Lower leg skin (tissue), 4 donors: ENCODE data around the gene ST6GAL1. TPM values are rescaled to one million over a fixed set of nuclear protein-coding genes. Genes with fewer than 3 reads are reported as not detected.

Source experiments
- DNase-seq, 2 donors: peaks; one replicate each; pipeline ENCODE4 v3.0.0-alpha.2; 2019; ENCODE audit warnings: low spot score in 2 of 2
- H3K4me3 ChIP-seq: fragments of 200-600 bp; sonication (generic); 2 replicates; pipeline ENCODE4 v1.5.1; 2017; ENCODE audit warnings: mild to moderate bottlenecking, low read depth; ENCODE audit not compliant: poor library complexity, severe bottlenecking
- POLR2A ChIP-seq, 2 donors: fragments of 450-650 bp; IDR thresholded peaks; one replicate each; pipeline ENCODE4 v1.6.1; 2016 to 2017; ENCODE audit warnings: antibody characterized with exemption in 2 of 2, mild to moderate bottlenecking in 1 of 2, moderate library complexity in 1 of 2
- WGBS, 2 donors: methylation state at CpG; one replicate each; pipeline ENCODE4 v1.1.5; 2018; 5-methylcytosine and 5-hydroxymethylcytosine counted together
- intact Hi-C: fragments of 100-400 bp; cut with DNase I; formaldehyde crosslinking; loops from one replicate; pipeline ENCODE4 v1.15.0; 2023; ENCODE audit warnings: low total_unique reads
- total RNA-seq, 4 donors: library from RNA; depleted of rRNA; stranded (reverse); fragments of >200 nt; gene quantifications; one replicate each; pipeline ENCODE4 v1.1.0, GENCODE V29; 2016
- TF ChIP-seq, protein P1 (sequence below), 3 donors: fragments of 450-650 bp; IDR thresholded peaks; one replicate each; pipeline ENCODE4 v1.5.1; 2016; ENCODE audit warnings: antibody characterized with exemption in 3 of 3, mild to moderate bottlenecking in 3 of 3, moderate library complexity in 2 of 3

ST6GAL1 gene
- total RNA-seq, 4 donors from 2014 or later, result 12.8 to 44.5 (median 25.2) TPM

- DNase-seq, result no peak
- intact Hi-C loops, result no loop called here
- 93 to 94% methylated on average over 6 of the region's 6 CpGs for WGBS, 2 donors
- TF ChIP-seq, protein P1, sequence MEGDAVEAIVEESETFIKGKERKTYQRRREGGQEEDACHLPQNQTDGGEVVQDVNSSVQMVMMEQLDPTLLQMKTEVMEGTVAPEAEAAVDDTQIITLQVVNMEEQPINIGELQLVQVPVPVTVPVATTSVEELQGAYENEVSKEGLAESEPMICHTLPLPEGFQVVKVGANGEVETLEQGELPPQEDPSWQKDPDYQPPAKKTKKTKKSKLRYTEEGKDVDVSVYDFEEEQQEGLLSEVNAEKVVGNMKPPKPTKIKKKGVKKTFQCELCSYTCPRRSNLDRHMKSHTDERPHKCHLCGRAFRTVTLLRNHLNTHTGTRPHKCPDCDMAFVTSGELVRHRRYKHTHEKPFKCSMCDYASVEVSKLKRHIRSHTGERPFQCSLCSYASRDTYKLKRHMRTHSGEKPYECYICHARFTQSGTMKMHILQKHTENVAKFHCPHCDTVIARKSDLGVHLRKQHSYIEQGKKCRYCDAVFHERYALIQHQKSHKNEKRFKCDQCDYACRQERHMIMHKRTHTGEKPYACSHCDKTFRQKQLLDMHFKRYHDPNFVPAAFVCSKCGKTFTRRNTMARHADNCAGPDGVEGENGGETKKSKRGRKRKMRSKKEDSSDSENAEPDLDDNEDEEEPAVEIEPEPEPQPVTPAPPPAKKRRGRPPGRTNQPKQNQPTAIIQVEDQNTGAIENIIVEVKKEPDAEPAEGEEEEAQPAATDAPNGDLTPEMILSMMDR (IDR thresholded peaks at IDR 0.05), result no peak
- no peak for TF ChIP-seq POLR2A (IDR thresholded peaks at IDR 0.05)
- H3K4me3 ChIP-seq, result no peak overlapping the region
These were observed 146.0 kb downstream of the ST6GAL1 start for GRCh38 chr3:187076297-187076696.

- DNase-seq, result no peak
- WGBS, 2 donors, result 67 to 85% methylated on average over 3 of the region's 3 CpGs
- intact Hi-C loops, result no loop called here
- TF ChIP-seq, protein P1 (IDR thresholded peaks at IDR 0.05), result no peak
- H3K4me3 ChIP-seq, result no peak overlapping the region
These were observed 146.8 kb downstream of the ST6GAL1 start for GRCh38 chr3:187077085-187077484.

- H3K4me3 ChIP-seq, result no peak overlapping the region
- no peak for DNase-seq
- intact Hi-C loops, result no loop called here
- WGBS, 2 donors, result 94% methylated on average over 5 of the region's 5 CpGs
- TF ChIP-seq, protein P1 (IDR thresholded peaks at IDR 0.05), result no peak
- TF ChIP-seq POLR2A (IDR thresholded peaks at IDR 0.05), result no peak
These were observed 147.2 kb downstream of the ST6GAL1 start for GRCh38 chr3:187077537-187077936.

DNA sequence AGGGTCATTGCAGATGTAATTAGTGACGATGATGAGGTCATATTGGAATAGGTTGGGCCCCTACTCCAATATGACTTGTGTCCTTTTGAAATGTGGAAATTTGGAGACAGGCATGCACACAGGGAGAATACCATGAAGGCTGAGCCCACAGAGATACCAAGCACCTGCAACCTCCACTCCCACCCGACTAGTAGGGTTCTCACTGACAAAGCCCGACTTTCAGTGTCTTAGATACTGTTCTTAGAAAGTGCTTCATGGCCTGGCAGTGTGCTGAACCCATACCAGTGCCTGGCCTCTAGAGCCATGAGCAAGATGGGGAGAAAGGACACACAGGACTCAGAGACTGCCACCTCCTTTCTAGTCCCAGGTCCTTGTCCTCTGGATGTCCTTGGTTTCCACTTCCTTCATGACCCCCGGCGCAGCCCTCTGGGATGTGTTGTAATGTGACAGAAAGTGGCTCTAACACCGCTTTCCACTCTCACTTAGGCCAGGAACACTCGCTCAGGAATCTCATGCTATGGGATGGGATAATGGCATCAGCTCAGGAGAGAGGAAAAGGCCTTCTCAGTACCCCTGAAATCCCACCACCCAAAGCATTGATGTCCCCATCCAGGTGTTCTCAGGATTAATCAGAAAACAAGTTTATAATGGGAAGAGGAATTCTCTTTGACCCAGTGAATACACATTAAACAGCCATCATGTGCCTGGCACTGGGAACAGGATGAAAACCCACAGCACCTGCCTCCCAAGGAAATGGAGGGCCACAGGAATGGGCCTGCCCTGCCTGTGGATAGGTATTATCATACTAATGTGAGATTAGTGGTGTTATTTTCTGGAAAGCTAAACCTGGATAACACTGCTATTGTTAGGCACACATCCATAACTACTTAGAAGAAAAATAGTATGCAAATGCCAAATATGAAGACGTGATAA lies 149.0 kb downstream of the ST6GAL1 start:
- no peak for TF ChIP-seq POLR2A (IDR thresholded peaks at IDR 0.05)
- TF ChIP-seq, protein P1 (IDR thresholded peaks at IDR 0.05), result no peak
- 88 to 93% methylated on average over 8 of the region's 8 CpGs for WGBS, 2 donors
- DNase-seq, result no peak
- intact Hi-C loops, result no loop called here
- H3K4me3 ChIP-seq, result no peak overlapping the region

- WGBS, 2 donors, result 91 to 94% methylated on average over 13 of the region's 13 CpGs
- H3K4me3 ChIP-seq, result no peak overlapping the region
- intact Hi-C loops, result no loop called here
- DNase-seq, result no peak
- no peak for TF ChIP-seq POLR2A (IDR thresholded peaks at IDR 0.05)
- TF ChIP-seq, protein P1 (IDR thresholded peaks at IDR 0.05), result no peak
These were observed 150.6 kb downstream of the ST6GAL1 start for GRCh38 chr3:187080799-187081450.
